DOHH2 (cell line): ENCODE data around the gene TNFRSF9.

ENCODE experiments used
- H3F3A ChIP-seq: fragments of 200-600 bp; sonication (generic), shearing (Covaris generic); 2 replicates; pipeline ENCODE4 v1.6.0; 2016; ENCODE audit warnings: antibody characterized with exemption, mild to moderate bottlenecking; ENCODE audit not compliant: control insufficient read depth, insufficient read depth
- H3K27ac ChIP-seq: fragments of 200-600 bp; sonication (generic); 2 replicates; pipeline ENCODE4 v1.5.1; 2014; ENCODE audit warnings: low read depth, mild to moderate bottlenecking, low read length, moderate library complexity
- H3K27me3 ChIP-seq: fragments of 200-600 bp; sonication (generic); 2 replicates; pipeline ENCODE4 v1.6.1; 2014; ENCODE audit warnings: mild to moderate bottlenecking, low read length, mixed read lengths; ENCODE audit not compliant: control insufficient read depth
- H3K36me3 ChIP-seq: fragments of 200-600 bp; sonication (generic); 2 replicates; pipeline ENCODE4 v1.6.1; 2014; ENCODE audit warnings: mild to moderate bottlenecking, low read length, moderate library complexity, mixed read lengths; ENCODE audit not compliant: control insufficient read depth
- H3K4me1 ChIP-seq: fragments of 200-600 bp; sonication (generic); 2 replicates; pipeline ENCODE4 v1.6.1; 2014; ENCODE audit warnings: mild to moderate bottlenecking, low read length, mixed read lengths; ENCODE audit not compliant: control insufficient read depth
- H3K4me2 ChIP-seq: fragments of 200-600 bp; sonication (generic); 2 replicates; pipeline ENCODE4 v1.6.0; 2014; ENCODE audit warnings: mild to moderate bottlenecking, low read length, moderate library complexity
- H3K4me3 ChIP-seq: fragments of 200-600 bp; sonication (generic); 2 replicates; pipeline ENCODE4 v1.5.1; 2014; ENCODE audit warnings: mild to moderate bottlenecking, low read length, mixed read lengths
- H3K79me2 ChIP-seq: fragments of 200-600 bp; sonication (generic); 2 replicates; pipeline ENCODE4 v1.6.1; 2014; ENCODE audit warnings: mild to moderate bottlenecking, low read length, mixed read lengths; ENCODE audit not compliant: control insufficient read depth
- H3K9me2 ChIP-seq: fragments of 200-600 bp; sonication (generic); replicated peaks from 2 replicates; pipeline ENCODE4 v1.6.1; 2014; ENCODE audit warnings: mild to moderate bottlenecking, low read length, mixed read lengths; ENCODE audit not compliant: control insufficient read depth
- H3K9me3 ChIP-seq: fragments of 200-600 bp; sonication (generic); 2 replicates; pipeline ENCODE4 v1.6.1; 2014; ENCODE audit warnings: antibody characterized with exemption, low read length, mixed read lengths; ENCODE audit not compliant: control insufficient read depth, insufficient read depth
- H4K20me1 ChIP-seq: fragments of 200-600 bp; sonication (generic); 2 replicates; pipeline ENCODE4 v1.6.0; 2014; ENCODE audit warnings: low read depth, mild to moderate bottlenecking, antibody characterized with exemption, low read length, moderate library complexity; ENCODE audit not compliant: control insufficient read depth, insufficient read depth
- EZH2phosphoT487 ChIP-seq: fragments of 200-600 bp; sonication (generic); IDR thresholded peaks from 2 replicates; pipeline ENCODE4 v1.6.1; 2017; ENCODE audit warnings: borderline replicate concordance, mild to moderate bottlenecking, antibody characterized with exemption, low read length, moderate library complexity, mixed read lengths
- TF ChIP-seq, protein P1 (sequence below): fragments of 200-600 bp; sonication (generic); IDR thresholded peaks from one replicate; pipeline ENCODE4 v1.5.1; 2014; ENCODE audit warnings: antibody characterized with exemption, mild to moderate bottlenecking, low read depth, low read length; ENCODE audit not compliant: poor library complexity, severe bottlenecking

Gene TNFRSF9

DNA sequence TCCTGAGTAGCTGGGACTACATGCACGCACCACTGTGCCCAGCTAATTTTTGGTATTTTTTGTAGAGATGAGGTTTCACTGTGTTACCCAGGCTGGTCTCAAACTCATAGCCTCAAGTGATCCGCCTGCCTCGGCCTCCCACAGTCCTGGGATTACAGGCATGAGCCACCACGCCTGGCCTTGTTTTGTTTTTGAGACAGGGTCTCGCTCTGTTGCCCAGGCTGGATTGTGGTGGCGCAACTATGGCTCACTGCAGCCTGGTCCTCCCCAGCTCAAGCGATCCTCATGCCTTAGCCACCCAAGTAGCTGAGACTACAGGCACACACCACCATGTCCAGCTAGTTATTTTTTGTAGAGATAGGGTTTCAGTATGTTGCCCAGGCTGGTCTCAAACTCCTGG lies 46.9 kb upstream of the TNFRSF9 start:
- H4K20me1 ChIP-seq = 0 out of 2 replicates have a peak, but pooled peaks cover 4% of the 10 kb centered on the region
- TF ChIP-seq, protein P1, sequence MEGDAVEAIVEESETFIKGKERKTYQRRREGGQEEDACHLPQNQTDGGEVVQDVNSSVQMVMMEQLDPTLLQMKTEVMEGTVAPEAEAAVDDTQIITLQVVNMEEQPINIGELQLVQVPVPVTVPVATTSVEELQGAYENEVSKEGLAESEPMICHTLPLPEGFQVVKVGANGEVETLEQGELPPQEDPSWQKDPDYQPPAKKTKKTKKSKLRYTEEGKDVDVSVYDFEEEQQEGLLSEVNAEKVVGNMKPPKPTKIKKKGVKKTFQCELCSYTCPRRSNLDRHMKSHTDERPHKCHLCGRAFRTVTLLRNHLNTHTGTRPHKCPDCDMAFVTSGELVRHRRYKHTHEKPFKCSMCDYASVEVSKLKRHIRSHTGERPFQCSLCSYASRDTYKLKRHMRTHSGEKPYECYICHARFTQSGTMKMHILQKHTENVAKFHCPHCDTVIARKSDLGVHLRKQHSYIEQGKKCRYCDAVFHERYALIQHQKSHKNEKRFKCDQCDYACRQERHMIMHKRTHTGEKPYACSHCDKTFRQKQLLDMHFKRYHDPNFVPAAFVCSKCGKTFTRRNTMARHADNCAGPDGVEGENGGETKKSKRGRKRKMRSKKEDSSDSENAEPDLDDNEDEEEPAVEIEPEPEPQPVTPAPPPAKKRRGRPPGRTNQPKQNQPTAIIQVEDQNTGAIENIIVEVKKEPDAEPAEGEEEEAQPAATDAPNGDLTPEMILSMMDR = no peak
- TF ChIP-seq EZH2phosphoT487 = no peak
- no peak overlapping the region for H3K27ac ChIP-seq
- no peaks in the 10 kb centered on the region for H3K27me3 ChIP-seq
- no peak overlapping the region for H3K4me3 ChIP-seq
- no peaks in the 10 kb centered on the region for H3K9me3 ChIP-seq
- no peak overlapping the region for H3K4me2 ChIP-seq
- no peaks in the 10 kb centered on the region for H3K9me2 ChIP-seq
- H3F3A ChIP-seq = no peaks in the 10 kb centered on the region; the same call in 1 of the 2 replicates
- peaks cover 37% of the 10 kb centered on the region for H3K36me3 ChIP-seq
- H3K4me1 ChIP-seq = peaks cover under 1% of the 10 kb centered on the region; the same call in 1 of the 2 replicates
- H3K79me2 ChIP-seq = peaks cover 5% of the 10 kb centered on the region

DNA sequence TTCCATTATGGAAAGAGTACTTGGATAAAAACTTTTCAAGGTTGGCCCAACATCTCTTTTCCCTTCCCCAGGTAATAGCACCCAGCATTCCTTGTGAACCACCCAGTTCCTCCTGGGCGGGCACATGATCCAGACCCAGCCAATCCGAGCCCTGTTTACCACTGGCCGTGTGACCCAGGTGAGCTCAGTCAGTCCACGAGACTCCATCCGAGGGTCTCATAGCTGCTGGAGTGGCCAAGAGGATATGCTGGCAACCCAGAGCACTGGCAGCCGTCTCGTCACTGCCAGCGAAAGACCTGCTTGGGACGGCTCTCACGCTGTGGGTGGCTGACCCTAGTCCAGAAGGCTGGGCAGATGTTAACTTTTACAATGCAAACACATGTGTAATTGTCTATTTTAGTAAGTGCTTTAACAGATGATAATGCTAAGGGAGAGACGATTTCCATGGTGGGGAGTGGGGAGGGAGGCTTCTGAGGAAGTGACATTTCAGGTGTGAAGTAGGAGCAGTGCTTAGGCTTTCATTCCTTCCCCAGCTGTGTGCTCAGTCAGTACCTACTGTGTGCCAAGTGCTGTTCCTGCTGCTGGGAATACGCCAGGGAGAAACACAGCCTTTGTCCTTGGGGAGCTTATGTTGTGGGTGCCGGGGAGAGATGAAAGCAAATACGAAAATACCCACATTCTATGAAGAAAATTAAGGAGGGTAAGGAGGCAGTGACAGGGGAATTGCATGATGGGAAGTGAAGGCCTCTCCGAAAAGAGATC lies 45.4 kb upstream of the TNFRSF9 start:
- Histone ChIP-seq H3F3A (no peaks in the 10 kb centered on the region; the same call in 1 of the 2 replicates), H3K36me3 (peaks cover 44% of the 10 kb centered on the region), H3K79me2 (peaks cover 7% of the 10 kb centered on the region), H3K4me2 (no peak overlapping the region), H3K4me1 (peaks cover 4% of the 10 kb centered on the region; the same call in 1 of the 2 replicates), H4K20me1 (0 out of 2 replicates have a peak, but pooled peaks cover 4% of the 10 kb centered on the region), H3K27me3 (no peaks in the 10 kb centered on the region), H3K9me3 (no peaks in the 10 kb centered on the region), H3K27ac (no peak overlapping the region), H3K4me3 (no peak overlapping the region), H3K9me2 (no peaks in the 10 kb centered on the region)
- no peak for TF ChIP-seq EZH2phosphoT487
- TF ChIP-seq, protein P1 = no peak

DNA sequence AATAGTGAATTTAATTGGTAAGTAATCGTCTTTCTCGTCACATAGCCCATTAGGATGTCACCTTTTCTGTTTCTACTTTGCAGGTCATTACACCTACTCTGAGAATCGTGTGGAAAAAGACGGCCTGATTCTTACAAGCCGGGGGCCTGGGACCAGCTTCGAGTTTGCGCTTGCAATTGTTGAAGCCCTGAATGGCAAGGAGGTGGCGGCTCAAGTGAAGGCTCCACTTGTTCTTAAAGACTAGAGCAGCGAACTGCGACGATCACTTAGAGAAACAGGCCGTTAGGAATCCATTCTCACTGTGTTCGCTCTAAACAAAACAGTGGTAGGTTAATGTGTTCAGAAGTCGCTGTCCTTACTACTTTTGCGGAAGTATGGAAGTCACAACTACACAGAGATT lies 44.2 kb upstream of the TNFRSF9 start:
- TF ChIP-seq, protein P1 = no peak
- TF ChIP-seq EZH2phosphoT487 = no peak
- Histone ChIP-seq H3F3A (peaks cover 3% of the 10 kb centered on the region; the same call in 1 of the 2 replicates), H3K27ac (no peak overlapping the region), H3K9me3 (no peaks in the 10 kb centered on the region), H3K4me1 (peaks cover 4% of the 10 kb centered on the region; the same call in 1 of the 2 replicates), H3K79me2 (peaks cover 7% of the 10 kb centered on the region), H4K20me1 (0 out of 2 replicates have a peak, but pooled peaks cover 4% of the 10 kb centered on the region), H3K4me3 (no peak overlapping the region), H3K36me3 (peaks cover 54% of the 10 kb centered on the region), H3K4me2 (no peak overlapping the region), H3K27me3 (no peaks in the 10 kb centered on the region), H3K9me2 (no peaks in the 10 kb centered on the region)
